CD14-positive monocyte (primary cell): ENCODE measurements around the gene C15orf40. TPM values are rescaled to one million over a fixed set of nuclear protein-coding genes. Genes with fewer than 3 reads are reported as not detected.
"Not testable (repeated sequence)": the region's sequence is repeated elsewhere in the genome, so short reads cannot be mapped to it uniquely, and the experiment has no call there.

Source experiments
- DNase-seq, 3 donors: peaks; one replicate each; pipeline ENCODE4 v3.0.0-alpha.2; 2011 to 2022
- H2AFZ ChIP-seq: 2 replicates; pipeline ENCODE4 v1.6.0; 2012; ENCODE audit warnings: mild to moderate bottlenecking, low read depth, low read length, inconsistent platforms; ENCODE audit not compliant: insufficient read depth, poor library complexity, severe bottlenecking
- H3K27ac ChIP-seq, 2 donors: 1 replicate in 1 of 2; 2 replicates in 1 of 2; pipeline ENCODE4 v1.5.1; 2012 to 2013; ENCODE audit warnings: low read length in 2 of 2, control low read depth in 1 of 2, inconsistent platforms in 1 of 2, low read depth in 1 of 2, mild to moderate bottlenecking in 1 of 2
- H3K27me3 ChIP-seq, 2 donors: one replicate each; pipeline versions ENCODE4 v1.6.0 to v1.6.1; 2011 to 2013; ENCODE audit warnings: low read length in 2 of 2; ENCODE audit not compliant: control insufficient read depth in 2 of 2, insufficient read depth in 2 of 2
- H3K36me3 ChIP-seq, 2 donors: replicated peaks in 1 of 2; 1 replicate in 1 of 2; 2 replicates in 1 of 2; pipeline versions ENCODE4 v1.5.1 to v1.6.1; 2012 to 2013; ENCODE audit warnings: low read length in 2 of 2, control low read depth in 1 of 2, inconsistent platforms in 1 of 2, mild to moderate bottlenecking in 1 of 2; ENCODE audit not compliant: insufficient read depth in 2 of 2, control insufficient read depth in 1 of 2
- H3K4me1 ChIP-seq, 2 donors: 1 replicate in 1 of 2; 2 replicates in 1 of 2; pipeline versions ENCODE4 v1.5.1 to v1.6.1; 2012 to 2013; ENCODE audit warnings: low read length in 2 of 2, control low read depth in 1 of 2, inconsistent platforms in 1 of 2, mild to moderate bottlenecking in 1 of 2, moderate library complexity in 1 of 2; ENCODE audit not compliant: insufficient read depth in 2 of 2, control insufficient read depth in 1 of 2
- H3K4me2 ChIP-seq: replicated peaks from 2 replicates; pipeline ENCODE3; 2012; ENCODE audit warnings: low read length, moderate library complexity, mild to moderate bottlenecking; ENCODE audit not compliant: poor library complexity, severe bottlenecking; ENCODE audit errors: extremely low read depth
- H3K4me3 ChIP-seq, 3 experiments: fragments of 200-600 bp in 1 of 3; sonication (generic) in 1 of 3; replicated peaks in 1 of 3; 1 replicate in 2 of 3; 2 replicates in 1 of 3; pipeline ENCODE4 v1.5.1; 2011 to 2013; ENCODE audit warnings: low read length in 3 of 3, mild to moderate bottlenecking in 3 of 3, control low read depth in 2 of 3, low read depth in 2 of 3, inconsistent platforms in 1 of 3, moderate library complexity in 1 of 3
- H3K79me2 ChIP-seq: 2 replicates; pipeline ENCODE4 v1.6.0; 2012; ENCODE audit warnings: mild to moderate bottlenecking, control low read depth, inconsistent platforms, low read length, moderate library complexity; ENCODE audit not compliant: insufficient read depth
- H3K9ac ChIP-seq: 2 replicates; pipeline ENCODE4 v1.6.0; 2017; ENCODE audit warnings: low read length, mild to moderate bottlenecking; ENCODE audit not compliant: insufficient read depth, poor library complexity, severe bottlenecking
- H3K9me3 ChIP-seq, 2 donors: replicated peaks in 1 of 2; 1 replicate in 1 of 2; 2 replicates in 1 of 2; pipeline versions ENCODE4 v1.5.1 to v1.6.1; 2012 to 2013; ENCODE audit warnings: low read length in 2 of 2, control low read depth in 1 of 2; ENCODE audit not compliant: control insufficient read depth in 1 of 2, insufficient read depth in 1 of 2
- H4K20me1 ChIP-seq: 2 replicates; pipeline ENCODE4 v1.6.0; 2012; ENCODE audit warnings: mild to moderate bottlenecking, low read length, control low read depth, moderate library complexity; ENCODE audit not compliant: insufficient read depth
- H3K27ac Mint-ChIP-seq, 7 donors: one replicate each; pipeline ENCODE4 v1.8.0; 2020; ENCODE audit warnings: mild to moderate bottlenecking in 7 of 7, mixed read lengths in 7 of 7, moderate library complexity in 6 of 7, inconsistent platforms in 2 of 7
- H3K27me3 Mint-ChIP-seq, 3 donors: one replicate each; pipeline ENCODE4 v1.8.0; 2021 to 2022; ENCODE audit warnings: low read depth in 3 of 3, mild to moderate bottlenecking in 3 of 3, mixed read lengths in 3 of 3, moderate library complexity in 3 of 3, inconsistent platforms in 1 of 3
- H3K36me3 Mint-ChIP-seq, 2 donors: one replicate each; pipeline ENCODE4 v1.8.0; 2020; ENCODE audit warnings: mixed read lengths in 2 of 2, inconsistent platforms in 1 of 2, mild to moderate bottlenecking in 1 of 2
- H3K4me1 Mint-ChIP-seq: one replicate; pipeline ENCODE4 v1.8.0; 2020; ENCODE audit warnings: mild to moderate bottlenecking, mixed read lengths
- H3K4me3 Mint-ChIP-seq, 2 donors: one replicate each; pipeline ENCODE4 v1.8.0; 2020; ENCODE audit warnings: mild to moderate bottlenecking in 2 of 2, mixed read lengths in 2 of 2, moderate library complexity in 1 of 2
- H3K9me3 Mint-ChIP-seq, 7 donors: one replicate each; pipeline ENCODE4 v1.8.0; 2020 to 2022; ENCODE audit warnings: mixed read lengths in 7 of 7, mild to moderate bottlenecking in 6 of 7, moderate library complexity in 6 of 7, inconsistent platforms in 2 of 7
- CTCF ChIP-seq: fragments of 200-600 bp; IDR thresholded peaks from one replicate; pipeline ENCODE4 v1.8.0; 2022; ENCODE audit warnings: antibody characterized with exemption, mild to moderate bottlenecking
- WGBS: methylation state at CpG from one replicate; pipeline ENCODE4 v1.1.5; 2013; ENCODE audit warnings: missing lambda C conversion rate; ENCODE audit not compliant: insufficient coverage; 5-methylcytosine and 5-hydroxymethylcytosine counted together
- intact Hi-C, 2 donors: fragments of 100-400 bp; cut with micrococcal nuclease; formaldehyde crosslinking; loops; one replicate each; pipeline versions ENCODE4 v1.15.0 to v1.15.1; 2023
- polyA plus RNA-seq, 3 donors: library from polyadenylated mRNA; depleted of rRNA in 1 of 3; unstranded in 2 of 3; stranded (reverse) in 1 of 3; fragments of 300-500 nt in 2 of 3; fragments of >200 nt in 1 of 3; fragmentation: Illumina TruSeq in 2 of 3; gene quantifications; 1 replicate in 2 of 3; 2 replicates in 1 of 3; pipeline ENCODE4 v1.2.3, GENCODE V29; 2012 to 2021

The C15orf40 gene
- polyA plus RNA-seq, 3 donors: 13.0 to 32.1 (median 25.7) TPM

GRCh38 chr15:82942691-82943090 lies 68.7 kb downstream of the C15orf40 start:
- Histone ChIP-seq H3K9ac (no peak overlapping the region), H3K27me3 (no peaks in the 10 kb centered on the region), H3K9me3 (no peaks in the 10 kb centered on the region), H3K79me2 (no peaks in the 10 kb centered on the region), H4K20me1 (no peaks in the 10 kb centered on the region), H3K4me1 (peaks cover 12% of the 10 kb centered on the region in 2 donors), H3K4me3 (no peak overlapping the region), H3K4me2 (no peak overlapping the region), H3K36me3 (no peaks in the 10 kb centered on the region), H3K27ac (no peak overlapping the region), H2AFZ (no peak overlapping the region)
- Mint-ChIP-seq H3K9me3 (peaks cover 0 to 3% (median 0%) of the 10 kb centered on the region in 7 donors), H3K27ac (no peak overlapping the region), H3K36me3 (no peaks in the 10 kb centered on the region), H3K4me1 (peaks cover 16% of the 10 kb centered on the region), H3K27me3 (peaks cover 0 to 3% (median 0%) of the 10 kb centered on the region in 3 donors), H3K4me3 (no peak overlapping the region)
- TF ChIP-seq CTCF: no peak
- intact Hi-C loops: no loop called here
- no peak for DNase-seq
- 93% methylated on average over 5 of the region's 8 CpGs for WGBS

GRCh38 chr15:82939678-82940077 lies 71.8 kb downstream of the C15orf40 start:
- H3K36me3 ChIP-seq, H3K4me3 ChIP-seq, H3K4me3 Mint-ChIP-seq, H3K4me2 ChIP-seq, H3K27me3 ChIP-seq, H3K27me3 Mint-ChIP-seq, H3K36me3 Mint-ChIP-seq, H3K9me3 ChIP-seq, H3K9ac ChIP-seq, H3K27ac ChIP-seq, H3K9me3 Mint-ChIP-seq, H3K4me1 ChIP-seq, H3K4me1 Mint-ChIP-seq, DNase-seq, intact Hi-C loops, H3K27ac Mint-ChIP-seq, H4K20me1 ChIP-seq, H3K79me2 ChIP-seq, H2AFZ ChIP-seq: not testable (repeated sequence)
- no CpG with 5 or more reads among the region's 6 CpGs for WGBS

Other genes starting within 250 kb of the C15orf40 start
- under 1 TPM in 1 of 3 donors, not detected in 2; 0.09 TPM for gene FSD2, start 205.6 kb downstream of the C15orf40 start, polyA plus RNA-seq
- 1 to 10 TPM in 1 of 3 donors, under 1 TPM in 2; 0.69 to 7.8 (median 0.92) TPM for gene WHAMM, start 202.0 kb downstream of the C15orf40 start, polyA plus RNA-seq
- 1 to 10 TPM in 2 of 3 donors, under 1 TPM in 1; 0.92 to 2.4 (median 1.6) TPM for gene HOMER2, start 58.9 kb downstream of the C15orf40 start, polyA plus RNA-seq
- gene RAMAC, start 25.4 kb downstream of the C15orf40 start, polyA plus RNA-seq: 10 to 100 TPM in 2 of 3 donors, 1 to 10 TPM in 1; 6.1 to 39.9 (median 27.7) TPM
- gene BTBD1, start 55.6 kb upstream of the C15orf40 start, polyA plus RNA-seq: 10 to 100 TPM; 18.0 to 48.8 (median 37.2) TPM
- 10 to 100 TPM; 21.3 to 46.0 (median 35.4) TPM for gene TM6SF1, start 96.0 kb upstream of the C15orf40 start, polyA plus RNA-seq
- gene HDGFL3, start 196.2 kb upstream of the C15orf40 start, polyA plus RNA-seq: 1 to 10 TPM in 1 of 3 donors, under 1 TPM in 2; 0.35 to 1.1 (median 0.69) TPM